ENCODE measurements around the gene KCNH1.

KCNH1 gene

GRCh38 chr1:210646258-210646616, 487.7 kb downstream of the KCNH1 start:
- no peak for DNase-seq (ENCODE audit: low spot score)

GRCh38 chr1:210645582-210646257, 488.2 kb downstream of the KCNH1 start:
- DNase-seq (ENCODE audit: low spot score) = no peak

DNA sequence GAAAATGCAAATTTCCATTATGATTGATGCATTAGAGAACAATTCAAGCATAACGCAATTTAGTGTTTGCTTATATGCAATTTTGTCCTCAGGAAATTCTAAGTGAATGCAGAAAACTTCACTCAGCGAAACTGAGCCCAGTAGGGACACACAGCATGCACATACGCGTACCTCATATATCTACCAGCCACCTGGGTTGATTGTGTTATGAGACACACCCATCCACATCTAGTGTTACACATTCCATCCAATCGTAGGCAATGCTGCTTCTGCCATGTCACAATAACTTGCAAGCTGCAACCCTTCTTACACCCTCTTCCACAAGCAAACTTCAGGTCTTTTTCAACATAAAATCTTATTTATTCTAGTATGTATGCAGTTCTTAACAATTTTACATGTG, 492.4 kb downstream of the KCNH1 start:
- no peak for DNase-seq (ENCODE audit: low spot score)

DNA sequence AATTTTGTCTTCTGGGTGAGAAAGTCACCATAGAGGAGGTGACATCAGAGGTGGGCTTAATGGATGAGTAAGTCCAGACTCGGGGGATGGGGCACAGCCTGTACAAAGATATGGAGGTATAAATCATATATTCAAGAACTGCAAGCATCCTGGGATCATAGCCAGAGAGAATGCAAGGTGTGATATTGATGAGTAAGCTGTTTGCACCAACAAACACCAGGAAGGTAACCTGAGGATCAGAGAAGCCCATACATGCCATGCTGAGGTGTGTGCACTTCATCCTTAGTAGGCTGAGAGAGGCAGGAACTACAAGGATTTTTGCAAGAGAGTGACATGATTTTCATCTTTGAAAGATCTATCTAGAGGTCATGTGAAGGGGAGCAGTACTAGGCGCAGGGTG, 498.8 kb downstream of the KCNH1 start:
- no peak for DNase-seq (ENCODE audit: low spot score)

DNA sequence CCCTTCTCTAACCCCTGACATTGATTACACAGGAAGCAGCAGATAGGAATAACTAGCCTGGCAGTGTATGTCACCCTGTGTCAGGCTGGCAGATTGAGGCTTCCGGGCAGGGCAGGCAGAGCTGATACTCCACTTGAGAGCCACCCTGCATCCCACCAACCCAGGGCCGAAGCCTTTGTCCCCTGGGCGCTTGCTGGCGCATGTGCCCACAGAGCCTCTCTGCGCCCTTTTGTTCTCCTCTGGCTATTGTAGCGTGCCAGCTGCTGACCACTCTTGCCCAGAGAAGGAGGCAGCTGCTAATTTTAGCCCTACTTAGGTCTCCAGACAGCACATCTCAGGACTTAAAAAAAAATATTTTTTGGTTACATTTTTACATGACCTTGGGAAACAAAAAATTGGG, 500.3 kb downstream of the KCNH1 start:
- DNase-seq (ENCODE audit: low spot score) = no peak

GRCh38 chr1:210633140-210633539, 500.8 kb downstream of the KCNH1 start:
- DNase-seq (ENCODE audit: low spot score) = no peak

DNA sequence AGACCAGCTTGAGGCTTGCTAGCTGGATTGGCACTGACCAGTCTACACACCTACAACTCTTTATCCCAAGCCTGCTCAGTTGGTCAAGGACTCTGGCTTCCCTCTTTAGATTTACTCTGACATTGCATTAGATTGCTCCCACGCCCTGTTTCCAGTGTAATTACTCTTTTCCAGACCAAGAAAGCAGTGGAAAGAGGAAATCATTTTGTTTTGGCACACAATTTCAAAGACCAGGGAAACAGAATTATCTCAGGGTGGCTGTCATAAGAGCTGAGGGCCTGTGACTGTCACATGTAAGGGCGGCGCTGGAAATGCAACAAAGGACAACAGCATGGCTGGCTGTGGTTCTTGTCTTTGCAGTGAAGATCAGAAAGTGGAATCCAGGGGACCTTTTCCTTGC, 502.5 kb downstream of the KCNH1 start:
- no peak for DNase-seq (ENCODE audit: low spot score)

- no peak for DNase-seq (ENCODE audit: low spot score)
Measured at GRCh38 chr1:210629276-210629675, 504.7 kb downstream of the KCNH1 start.

- DNase-seq (ENCODE audit: low spot score) = no peak
Measured at GRCh38 chr1:210627755-210628154, 506.2 kb downstream of the KCNH1 start.

All from CD4-positive, alpha-beta T cell treated with Interleukin-2 at 100 ng/mL for 4 hours (primary cell).